Smooth muscle cell (in vitro differentiated cells): ENCODE results near the gene RTRAF. TPM values are rescaled to one million over a fixed set of nuclear protein-coding genes. Genes with fewer than 3 reads are reported as not detected.

Experiments
- DNase-seq: peaks from one replicate; lab custom pipeline; 2025; ENCODE audit not compliant: unreplicated experiment; lab: John Stamatoyannopoulos, UW
- H2AFZ ChIP-seq: fragments of 200-600 bp; sonication (generic); 2 replicates; pipeline ENCODE4 v1.6.0; 2016; ENCODE audit warnings: antibody characterized with exemption, low read depth, mild to moderate bottlenecking
- H3F3A ChIP-seq: fragments of 200-600 bp; sonication (generic); 2 replicates; pipeline ENCODE4 v1.6.0; 2017; ENCODE audit warnings: antibody characterized with exemption, low read depth
- H3K27ac ChIP-seq: fragments of 200-600 bp; sonication (generic); 2 replicates; pipeline ENCODE4 v1.5.1; 2016; ENCODE audit warnings: low read depth, mild to moderate bottlenecking
- H3K27me3 ChIP-seq: fragments of 200-600 bp; sonication (generic); 2 replicates; pipeline ENCODE4 v1.6.1; 2016; ENCODE audit warnings: low read depth, mild to moderate bottlenecking
- H3K36me3 ChIP-seq: fragments of 200-600 bp; sonication (generic); 2 replicates; pipeline ENCODE4 v1.5.1; 2016; ENCODE audit warnings: low read depth
- H3K4me1 ChIP-seq: fragments of 200-600 bp; sonication (generic); 2 replicates; pipeline ENCODE4 v1.5.1; 2016; ENCODE audit warnings: low read depth
- H3K4me2 ChIP-seq: fragments of 200-600 bp; sonication (generic); 2 replicates; pipeline ENCODE4 v1.6.0; 2016; ENCODE audit warnings: mild to moderate bottlenecking
- H3K4me3 ChIP-seq: fragments of 200-600 bp; sonication (generic); 2 replicates; pipeline ENCODE4 v1.5.1; 2016; ENCODE audit warnings: mild to moderate bottlenecking
- H3K79me2 ChIP-seq: fragments of 200-600 bp; sonication (generic); 2 replicates; pipeline ENCODE4 v1.6.0; 2016; ENCODE audit warnings: low read depth, mild to moderate bottlenecking
- H3K9ac ChIP-seq: fragments of 200-600 bp; sonication (generic); 2 replicates; pipeline ENCODE4 v1.6.0; 2016; ENCODE audit warnings: low read depth
- H3K9me3 ChIP-seq: fragments of 200-600 bp; sonication (generic); replicated peaks from 2 replicates; pipeline ENCODE4 v1.5.1; 2016; ENCODE audit warnings: low read depth
- H4K20me1 ChIP-seq: fragments of 200-600 bp; sonication (generic); 2 replicates; pipeline ENCODE4 v1.6.0; 2016; ENCODE audit warnings: low read depth
- WGBS: methylation state at CpG from one replicate; pipeline ENCODE4 v1.1.7; 2016; ENCODE audit warnings: low lambda C conversion rate; 5-methylcytosine and 5-hydroxymethylcytosine counted together
- polyA plus RNA-seq: library from polyadenylated mRNA; unstranded; fragments of >200 nt; fragmentation: Nextera tagmentation; extraction: Ambion mirVana; gene quantifications from 2 replicates; pipeline ENCODE4 v1.2.1, GENCODE V29; 2016
- total RNA-seq: library from RNA; depleted of rRNA; stranded (reverse); fragments of >200 nt; gene quantifications from 2 replicates; pipeline ENCODE4 v1.2.3, GENCODE V29; 2014
- TF ChIP-seq, protein P1 (sequence below): fragments of 200-600 bp; sonication (generic); IDR thresholded peaks from 2 replicates; pipeline ENCODE4 v1.5.1; 2017; ENCODE audit warnings: borderline replicate concordance, mild to moderate bottlenecking, antibody characterized with exemption; ENCODE audit not compliant: insufficient read depth, poor library complexity, severe bottlenecking

RTRAF gene
- total and polyA plus RNA-seq, 2 experiments from 2014 or later = 163 to 218 TPM

- TF ChIP-seq, protein P1, sequence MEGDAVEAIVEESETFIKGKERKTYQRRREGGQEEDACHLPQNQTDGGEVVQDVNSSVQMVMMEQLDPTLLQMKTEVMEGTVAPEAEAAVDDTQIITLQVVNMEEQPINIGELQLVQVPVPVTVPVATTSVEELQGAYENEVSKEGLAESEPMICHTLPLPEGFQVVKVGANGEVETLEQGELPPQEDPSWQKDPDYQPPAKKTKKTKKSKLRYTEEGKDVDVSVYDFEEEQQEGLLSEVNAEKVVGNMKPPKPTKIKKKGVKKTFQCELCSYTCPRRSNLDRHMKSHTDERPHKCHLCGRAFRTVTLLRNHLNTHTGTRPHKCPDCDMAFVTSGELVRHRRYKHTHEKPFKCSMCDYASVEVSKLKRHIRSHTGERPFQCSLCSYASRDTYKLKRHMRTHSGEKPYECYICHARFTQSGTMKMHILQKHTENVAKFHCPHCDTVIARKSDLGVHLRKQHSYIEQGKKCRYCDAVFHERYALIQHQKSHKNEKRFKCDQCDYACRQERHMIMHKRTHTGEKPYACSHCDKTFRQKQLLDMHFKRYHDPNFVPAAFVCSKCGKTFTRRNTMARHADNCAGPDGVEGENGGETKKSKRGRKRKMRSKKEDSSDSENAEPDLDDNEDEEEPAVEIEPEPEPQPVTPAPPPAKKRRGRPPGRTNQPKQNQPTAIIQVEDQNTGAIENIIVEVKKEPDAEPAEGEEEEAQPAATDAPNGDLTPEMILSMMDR = no peak
- no peak overlapping the region for H3K4me3 ChIP-seq
- no peaks in the 10 kb centered on the region for H3K4me1 ChIP-seq
- WGBS = 49% methylated on average over 3 of the region's 3 CpGs
- H3K9ac ChIP-seq = no peak overlapping the region
- peaks cover 14% of the 10 kb centered on the region for H3F3A ChIP-seq
- no peaks in the 10 kb centered on the region for H3K9me3 ChIP-seq
- peaks cover 36% of the 10 kb centered on the region for H3K79me2 ChIP-seq
- no peak overlapping the region for H3K4me2 ChIP-seq
- H4K20me1 ChIP-seq = peaks cover 17% of the 10 kb centered on the region
- H3K27me3 ChIP-seq = no peaks in the 10 kb centered on the region
- no peak for DNase-seq
- peaks cover 24% of the 10 kb centered on the region for H3K36me3 ChIP-seq
- H2AFZ ChIP-seq = no peak overlapping the region
- H3K27ac ChIP-seq = peak overlapping the region; percentile 76
Observed at GRCh38 chr14:52000019-52000582, 10.8 kb downstream of the RTRAF start.

DNA sequence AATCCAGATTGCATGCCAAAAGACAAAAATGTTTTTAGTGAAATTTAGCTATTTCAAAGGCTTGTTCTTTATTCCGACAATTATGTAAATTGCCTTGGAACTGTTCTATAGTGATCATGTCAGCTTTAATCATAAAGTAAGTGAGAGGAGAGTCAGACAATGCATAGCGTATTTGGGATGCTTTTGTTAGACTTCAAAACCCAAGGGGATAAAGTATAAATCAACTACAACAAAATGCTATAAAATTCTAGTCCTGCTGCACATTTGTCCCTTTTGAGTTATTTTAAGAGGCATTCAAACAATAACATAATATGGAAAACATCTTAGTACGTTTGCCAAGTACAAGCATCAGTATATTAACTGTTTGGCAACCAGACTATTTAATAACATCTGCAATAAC lies 11.3 kb downstream of the RTRAF start:
- Histone ChIP-seq H3K27ac (peak overlapping the region; percentile 76), H3K4me2 (no peak overlapping the region), H4K20me1 (peaks cover 14% of the 10 kb centered on the region), H2AFZ (no peak overlapping the region), H3K27me3 (no peaks in the 10 kb centered on the region), H3K36me3 (peaks cover 28% of the 10 kb centered on the region), H3F3A (peaks cover 14% of the 10 kb centered on the region), H3K9ac (no peak overlapping the region), H3K9me3 (no peaks in the 10 kb centered on the region), H3K4me1 (no peaks in the 10 kb centered on the region), H3K4me3 (no peak overlapping the region), H3K79me2 (peaks cover 36% of the 10 kb centered on the region)
- DNase-seq = no peak
- TF ChIP-seq, protein P1 = no peak
- WGBS = 90% methylated on average over 3 of the region's 3 CpGs

DNA sequence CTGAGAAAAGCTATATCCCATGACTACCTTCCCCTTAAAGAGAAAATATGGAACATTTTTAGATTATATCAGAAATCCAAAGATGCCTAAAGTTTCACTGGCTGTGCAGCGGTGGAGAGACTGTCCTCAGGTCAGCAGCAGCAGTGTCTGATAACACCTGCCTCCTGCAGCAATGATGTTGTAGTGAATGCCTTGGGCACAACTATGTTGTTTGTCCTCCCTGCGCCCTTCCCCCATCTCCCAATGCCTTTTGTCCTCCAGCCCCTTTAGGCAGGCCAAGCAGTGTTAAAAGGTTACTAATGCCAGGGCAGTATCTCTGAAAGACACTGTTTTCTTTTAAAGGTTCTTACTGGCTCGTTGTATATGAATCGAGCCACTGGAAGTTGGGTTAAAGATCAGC lies 13.2 kb downstream of the RTRAF start:
- Histone ChIP-seq H3K27ac (peak overlapping the region; percentile 16), H3K36me3 (peaks cover 44% of the 10 kb centered on the region)

More for the DNA sequence above, 13.2 kb downstream of the RTRAF start:
- Histone ChIP-seq H4K20me1 (no peaks in the 10 kb centered on the region), H2AFZ (no peak overlapping the region), H3K4me1 (no peaks in the 10 kb centered on the region), H3K79me2 (peaks cover 32% of the 10 kb centered on the region), H3K9ac (no peak overlapping the region), H3F3A (peaks cover 22% of the 10 kb centered on the region), H3K4me3 (no peak overlapping the region), H3K4me2 (no peak overlapping the region), H3K27me3 (no peaks in the 10 kb centered on the region), H3K9me3 (no peaks in the 10 kb centered on the region)
- WGBS = 87% methylated on average over 4 of the region's 4 CpGs
- no peak for DNase-seq
- TF ChIP-seq, protein P1 = no peak
